GM21447 (cell line): Measurements from ENCODE around the gene CHRNA10.

Experiments
- ATAC-seq: cut with Tn5 transposase; IDR thresholded peaks from one replicate; pipeline ENCODE4 v1.9.1; 2021; ENCODE audit not compliant: unreplicated experiment

The CHRNA10 gene, protein sequence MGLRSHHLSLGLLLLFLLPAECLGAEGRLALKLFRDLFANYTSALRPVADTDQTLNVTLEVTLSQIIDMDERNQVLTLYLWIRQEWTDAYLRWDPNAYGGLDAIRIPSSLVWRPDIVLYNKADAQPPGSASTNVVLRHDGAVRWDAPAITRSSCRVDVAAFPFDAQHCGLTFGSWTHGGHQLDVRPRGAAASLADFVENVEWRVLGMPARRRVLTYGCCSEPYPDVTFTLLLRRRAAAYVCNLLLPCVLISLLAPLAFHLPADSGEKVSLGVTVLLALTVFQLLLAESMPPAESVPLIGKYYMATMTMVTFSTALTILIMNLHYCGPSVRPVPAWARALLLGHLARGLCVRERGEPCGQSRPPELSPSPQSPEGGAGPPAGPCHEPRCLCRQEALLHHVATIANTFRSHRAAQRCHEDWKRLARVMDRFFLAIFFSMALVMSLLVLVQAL

DNA sequence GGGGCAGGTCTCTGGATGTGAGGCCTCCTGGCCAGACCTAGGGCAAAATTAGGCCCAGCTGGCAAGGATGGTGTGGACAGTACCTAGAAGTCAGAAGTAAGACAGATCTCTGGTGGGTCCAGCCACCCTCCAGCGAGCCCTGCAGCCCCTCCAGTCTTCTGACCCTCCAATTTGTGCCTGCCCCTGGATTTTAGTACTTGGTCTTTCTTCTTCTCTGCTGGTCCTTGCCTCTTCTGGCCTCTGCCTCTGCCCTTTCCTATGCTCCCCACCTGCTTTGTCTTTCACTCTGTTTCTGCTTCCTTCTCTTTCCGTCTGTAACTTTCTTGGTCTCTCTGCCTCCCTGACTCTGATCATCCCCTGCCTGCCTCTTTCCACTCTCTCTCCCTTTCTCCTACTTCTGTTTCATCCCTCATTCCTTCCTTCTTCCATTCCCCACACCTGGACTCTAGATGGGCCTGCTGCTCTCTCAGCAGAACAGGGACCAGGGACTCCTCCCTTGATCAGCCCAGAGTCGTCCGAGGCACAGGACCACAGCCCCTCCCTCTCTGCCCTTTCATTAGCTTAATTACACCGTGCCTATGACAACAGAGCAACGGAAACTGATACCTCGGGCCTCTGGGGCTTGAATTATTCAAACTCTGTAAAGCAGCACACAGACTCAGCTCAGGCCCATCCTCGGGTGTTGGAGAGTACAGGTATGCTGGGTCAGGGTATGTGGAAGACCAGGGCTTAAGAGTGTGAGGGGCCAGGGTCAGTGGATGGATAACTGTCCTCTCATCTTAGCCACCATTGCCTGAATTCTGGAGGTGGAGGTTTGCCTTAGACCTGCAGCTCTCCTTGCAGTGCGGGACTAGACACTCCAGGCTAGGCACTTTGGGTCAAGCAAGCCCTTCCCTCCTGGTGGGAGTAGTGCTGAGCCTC, at the start of gene CHRNA10:
Gene CHRNA10 (minus strand): TSS at position 51 of the 921 bp plus-strand sequence. CDS start 72 bp downstream, outside the sequence.
- ATAC-seq: no peak

DNA sequence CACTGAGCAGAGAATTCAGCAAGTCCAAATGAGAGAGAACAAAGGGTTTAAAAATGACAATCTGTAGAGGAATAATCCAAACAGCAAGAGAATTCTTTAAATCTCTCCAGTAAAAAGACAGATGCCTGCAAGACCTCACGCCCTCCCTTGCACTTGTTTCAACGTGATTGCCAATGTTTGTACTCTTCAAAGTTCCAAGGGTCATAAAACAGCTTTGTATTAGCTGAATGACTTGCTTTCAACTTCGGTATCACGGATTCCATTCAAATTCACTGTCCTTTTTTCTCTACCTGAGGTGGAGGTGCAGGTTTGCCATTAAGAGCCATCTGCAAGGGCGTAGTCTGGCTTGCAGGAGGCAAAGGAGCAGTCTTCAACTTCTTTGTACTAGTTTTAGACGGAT, 41.1 kb upstream of the CHRNA10 start:
- no peak for ATAC-seq

DNA sequence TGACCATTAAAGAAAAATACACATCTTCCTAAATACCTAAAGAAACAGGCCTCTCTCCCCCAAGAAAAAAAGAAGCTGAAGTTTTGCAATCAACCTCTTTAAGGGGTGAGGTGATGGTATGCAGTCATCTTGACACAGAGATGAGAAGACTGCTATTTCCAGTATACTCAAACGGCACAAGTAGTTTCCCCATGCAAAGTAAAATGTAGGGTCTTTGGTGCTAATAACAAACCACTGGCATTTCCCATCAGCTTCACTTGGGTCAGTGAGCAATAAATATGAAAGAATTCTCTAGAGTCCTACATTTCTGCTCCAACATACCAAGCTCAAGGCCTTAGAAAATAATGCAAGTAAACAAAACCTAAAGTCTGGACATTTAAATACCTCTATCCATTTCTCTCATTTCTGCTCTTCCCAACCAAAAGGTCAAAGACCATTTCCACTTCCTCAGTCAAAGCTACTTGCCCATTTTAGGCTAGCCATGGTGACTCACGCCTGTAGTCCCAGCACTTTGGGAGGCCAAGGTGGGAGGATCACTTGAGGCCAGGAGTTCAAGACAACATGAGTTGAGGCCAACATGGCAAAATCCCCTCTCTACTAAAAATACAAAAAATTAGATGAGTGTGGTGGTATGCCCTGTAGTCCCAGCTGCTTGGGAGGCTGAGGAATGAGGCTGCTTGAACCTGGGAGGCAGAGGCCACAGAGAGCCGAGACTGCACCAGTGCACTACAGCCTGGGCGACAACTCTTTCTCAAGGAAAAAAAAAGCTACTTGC, 39.5 kb upstream of the CHRNA10 start:
- ATAC-seq: no peak

DNA sequence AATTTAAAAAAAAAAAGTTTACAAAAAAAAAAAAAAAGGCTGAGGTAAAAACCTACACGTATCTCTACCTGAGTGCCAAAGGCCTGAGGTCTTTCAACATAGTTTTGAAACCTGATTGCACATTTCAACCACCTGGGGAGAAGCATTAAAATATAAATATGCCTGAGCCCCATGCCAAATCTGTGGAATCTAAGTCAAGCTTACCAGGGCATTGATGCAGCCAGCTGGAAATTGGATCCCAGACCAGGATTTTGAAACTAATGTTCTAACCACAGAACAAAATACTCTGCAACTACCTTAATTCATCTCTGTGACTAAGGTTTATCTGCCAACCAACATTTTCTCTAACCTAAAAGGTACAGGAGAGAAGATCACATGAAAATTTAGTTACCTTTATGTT, 38.8 kb upstream of the CHRNA10 start:
- ATAC-seq: no peak

- ATAC-seq: no peak
Observed at GRCh38 chr11:3707176-3707575, 36.0 kb upstream of the CHRNA10 start.

DNA sequence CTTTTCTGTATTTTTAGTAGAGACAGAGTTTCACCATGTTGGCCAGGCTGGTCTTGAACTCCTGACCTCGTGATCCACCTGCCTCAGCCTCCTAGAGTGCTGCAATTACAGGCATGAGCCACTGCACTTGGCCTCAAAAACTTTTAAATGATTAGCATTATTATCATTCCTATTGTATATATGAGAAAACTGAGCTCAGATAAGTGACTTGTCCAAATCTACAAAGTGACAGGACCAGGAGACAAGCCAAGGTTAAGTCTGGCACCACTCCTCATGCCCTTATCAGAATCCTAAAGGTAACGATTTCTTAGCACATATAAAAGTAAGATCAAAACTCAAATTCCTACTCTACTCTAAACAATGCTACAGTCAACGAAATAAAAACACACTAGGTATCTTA, 32.2 kb upstream of the CHRNA10 start:
- no peak for ATAC-seq

GRCh38 chr11:3700910-3701309, 29.7 kb upstream of the CHRNA10 start:
- no peak for ATAC-seq

DNA sequence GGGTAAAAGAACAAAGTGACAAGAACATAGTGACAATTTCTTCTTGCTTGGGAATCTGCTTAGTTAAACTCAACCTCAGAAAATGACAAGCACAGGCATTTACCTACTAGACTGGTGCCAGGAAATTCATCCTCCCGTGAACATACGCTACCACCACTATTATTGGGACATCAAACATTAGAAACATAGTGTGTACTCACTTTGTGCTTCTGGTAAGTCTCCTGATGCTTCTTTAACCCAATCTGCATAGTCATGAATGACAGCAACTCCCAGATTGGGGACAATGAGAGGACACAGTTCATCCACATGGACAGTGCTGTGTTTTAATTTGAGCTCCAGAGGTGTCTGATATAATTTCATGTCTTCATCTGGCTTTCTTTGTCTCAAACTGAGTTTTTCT, 29.2 kb upstream of the CHRNA10 start:
- ATAC-seq: no peak

GRCh38 chr11:3686751-3687150, 15.6 kb upstream of the CHRNA10 start:
- ATAC-seq: no peak

- no peak for ATAC-seq
Observed at GRCh38 chr11:3685923-3686322, 14.7 kb upstream of the CHRNA10 start.

DNA sequence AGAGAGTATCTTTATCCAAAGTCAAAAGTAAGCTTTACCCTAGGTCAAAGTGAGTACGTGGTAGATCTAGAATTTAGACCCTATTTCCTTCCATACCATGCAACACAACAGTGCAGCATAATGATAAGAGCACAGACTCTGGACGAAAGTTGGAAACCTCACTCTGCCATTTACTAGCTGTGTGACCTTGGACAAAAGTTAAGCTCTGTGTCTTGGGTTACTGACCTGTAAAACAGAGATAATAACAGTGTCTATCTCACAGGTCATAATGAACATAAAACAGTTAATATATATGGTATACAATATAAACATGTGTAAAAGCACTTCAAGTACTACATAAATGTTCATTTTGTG, 13.6 kb upstream of the CHRNA10 start:
- no peak for ATAC-seq

DNA sequence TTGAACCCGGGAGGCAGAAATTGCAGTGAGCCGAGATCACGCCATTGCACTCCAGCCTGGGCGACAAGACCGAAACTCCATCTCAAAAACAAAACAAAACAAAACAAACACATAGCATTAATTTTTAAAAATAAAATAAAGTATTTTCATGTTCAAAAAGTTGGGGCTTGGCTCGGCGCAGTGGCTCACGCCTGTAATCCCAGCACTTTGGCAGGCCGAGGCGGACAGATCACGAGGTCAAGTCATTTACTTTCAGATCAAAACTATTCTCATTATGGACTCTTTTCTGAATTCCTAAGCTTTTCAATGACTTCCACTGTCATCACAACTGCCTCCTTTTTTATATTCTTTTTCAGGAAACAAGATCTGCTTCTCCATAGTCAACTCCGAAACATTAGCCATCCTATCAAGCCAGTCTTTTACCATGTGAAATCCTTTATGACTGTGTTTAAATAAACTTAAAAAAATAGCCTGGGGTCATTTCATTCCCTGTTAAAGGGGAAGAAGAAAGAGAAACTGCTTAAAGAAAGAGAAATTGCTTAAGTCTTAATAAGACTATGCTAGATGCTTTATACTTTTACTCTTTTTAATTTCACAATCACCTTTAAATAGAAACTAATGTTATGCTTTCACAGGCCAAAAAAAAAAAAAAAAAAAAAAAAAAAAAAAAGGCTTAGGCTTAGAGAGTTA, 13.1 kb upstream of the CHRNA10 start:
- ATAC-seq: no peak

- no peak for ATAC-seq
Observed at GRCh38 chr11:3683039-3683438, 11.9 kb upstream of the CHRNA10 start.

- ATAC-seq: no peak
Observed at GRCh38 chr11:3679077-3679476, 7.9 kb upstream of the CHRNA10 start.

GRCh38 chr11:3675971-3676370, 4.8 kb upstream of the CHRNA10 start:
- no peak for ATAC-seq

DNA sequence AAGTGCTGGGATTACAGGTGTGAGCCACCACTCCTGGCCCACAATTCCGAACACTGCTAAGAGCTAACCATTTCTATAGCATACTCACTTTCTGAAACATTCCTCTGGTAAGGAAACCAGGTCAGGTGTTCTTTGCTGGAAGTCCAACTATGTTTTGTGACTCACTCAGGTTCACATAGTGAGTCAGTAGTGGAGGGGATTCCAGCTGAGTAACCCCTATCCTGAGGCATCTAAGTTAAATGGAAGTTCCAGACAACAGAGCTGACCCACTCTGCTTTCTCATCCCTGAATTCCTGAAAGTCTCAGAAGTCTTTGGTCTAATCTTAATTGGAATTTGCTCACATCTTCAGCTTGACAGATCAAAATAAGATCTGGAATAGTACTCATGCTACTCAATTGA, 3.0 kb upstream of the CHRNA10 start:
- ATAC-seq: no peak

DNA sequence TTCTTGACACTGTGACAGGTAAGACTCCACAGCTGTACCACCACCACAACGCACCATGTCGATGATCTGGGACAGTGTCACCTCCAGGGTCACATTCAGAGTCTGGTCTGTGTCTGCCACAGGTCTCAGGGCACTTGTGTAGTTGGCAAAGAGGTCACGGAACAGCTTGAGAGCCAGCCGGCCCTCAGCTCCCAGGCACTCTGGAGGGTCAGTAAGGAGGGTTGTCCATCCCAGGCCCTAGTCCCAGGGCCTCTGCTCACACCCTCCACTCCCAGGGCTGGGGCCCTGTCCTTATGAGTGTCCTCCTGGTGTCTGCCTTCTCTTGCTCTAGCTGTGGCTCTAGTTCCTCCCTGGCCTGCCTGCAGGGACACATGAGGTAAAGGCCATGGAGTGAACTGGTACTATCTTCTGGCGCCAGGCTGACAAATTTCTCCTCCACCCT, 1.4 kb downstream of the CHRNA10 start:
- ATAC-seq: no peak

GRCh38 chr11:3669128-3669527, 2.1 kb downstream of the CHRNA10 start:
- ATAC-seq: no peak

- ATAC-seq: no peak
Observed at GRCh38 chr11:3667149-3668035, 3.8 kb downstream of the CHRNA10 start.
